Measurements from ENCODE around the gene TMEM178A.

Gene TMEM178A

GRCh38 chr2:39682066-39682692, 16.5 kb downstream of the TMEM178A start:
- no peak for DNase-seq

- no peak for DNase-seq
Measured at GRCh38 chr2:39683022-39683699, 17.4 kb downstream of the TMEM178A start.

- no peak for DNase-seq
Measured at GRCh38 chr2:39684464-39684863, 18.7 kb downstream of the TMEM178A start.

- no peak for DNase-seq
Measured at GRCh38 chr2:39685126-39685525, 19.4 kb downstream of the TMEM178A start.

GRCh38 chr2:39686456-39686855, 20.7 kb downstream of the TMEM178A start:
- no peak for DNase-seq

GRCh38 chr2:39688181-39688580, 22.5 kb downstream of the TMEM178A start:
- DNase-seq, result no peak

GRCh38 chr2:39689272-39689841, 23.6 kb downstream of the TMEM178A start:
- no peak for DNase-seq

GRCh38 chr2:39689876-39690275, 24.2 kb downstream of the TMEM178A start:
- DNase-seq, result no peak

GRCh38 chr2:39693245-39693644, 27.5 kb downstream of the TMEM178A start:
- no peak for DNase-seq

GRCh38 chr2:39696101-39696553, 30.4 kb downstream of the TMEM178A start:
- DNase-seq, result no peak

GRCh38 chr2:39696838-39697237, 31.1 kb downstream of the TMEM178A start:
- DNase-seq, result no peak

- no peak for DNase-seq
Measured at GRCh38 chr2:39697454-39697853, 31.7 kb downstream of the TMEM178A start.

- no peak for DNase-seq
Measured at GRCh38 chr2:39701137-39701536, 35.4 kb downstream of the TMEM178A start.

GRCh38 chr2:39703181-39703872, 37.6 kb downstream of the TMEM178A start:
- no peak for DNase-seq

GRCh38 chr2:39704540-39704939, 38.8 kb downstream of the TMEM178A start:
- no peak for DNase-seq

GRCh38 chr2:39705638-39706037, 39.9 kb downstream of the TMEM178A start:
- DNase-seq, result no peak

- DNase-seq, result no peak
Measured at GRCh38 chr2:39706312-39706711, 40.6 kb downstream of the TMEM178A start.

- no peak for DNase-seq
Measured at GRCh38 chr2:39706945-39707344, 41.2 kb downstream of the TMEM178A start.

GRCh38 chr2:39708003-39708402, 42.3 kb downstream of the TMEM178A start:
- no peak for DNase-seq

GRCh38 chr2:39710807-39711206, 45.1 kb downstream of the TMEM178A start:
- no peak for DNase-seq

GRCh38 chr2:39712953-39713352, 47.2 kb downstream of the TMEM178A start:
- DNase-seq, result no peak

GRCh38 chr2:39715095-39715494, 49.4 kb downstream of the TMEM178A start:
- no peak for DNase-seq

GRCh38 chr2:39715822-39716221, 50.1 kb downstream of the TMEM178A start:
- no peak for DNase-seq

GRCh38 chr2:39717067-39717466, 51.4 kb downstream of the TMEM178A start:
- DNase-seq, result no peak

All from stimulated activated CD4-positive, alpha-beta T cell treated with anti-CD3 and anti-CD28 coated beads, Interleukin-2, amount 100 ng/mL, for 48 hours (primary cell).